Liver (tissue), 9 donors: ENCODE data around the gene APBA3. TPM values are rescaled to one million over a fixed set of nuclear protein-coding genes. Genes with fewer than 3 reads are reported as not detected.

ENCODE experiments used
- DNase-seq: peaks from one replicate; pipeline ENCODE4 v3.0.0-alpha.2; 2017; ENCODE audit warnings: low spot score
- H3K27ac ChIP-seq, 2 donors: one replicate each; pipeline ENCODE4 v1.7.0; 2013; ENCODE audit warnings: inconsistent platforms in 2 of 2, low read length in 2 of 2, control low read depth in 1 of 2, low read depth in 1 of 2, mild to moderate bottlenecking in 1 of 2
- H3K27me3 ChIP-seq, 4 donors: one replicate each; pipeline versions ENCODE4 v1.6.1 to v1.7.0; 2013; ENCODE audit warnings: low read length in 3 of 4, inconsistent platforms in 1 of 4, mild to moderate bottlenecking in 1 of 4, moderate library complexity in 1 of 4; ENCODE audit not compliant: control insufficient read depth in 4 of 4, insufficient read depth in 4 of 4
- H3K36me3 ChIP-seq, 4 donors: one replicate each; pipeline versions ENCODE4 v1.6.1 to v1.7.0; 2013; ENCODE audit warnings: low read length in 3 of 4, mild to moderate bottlenecking in 3 of 4, low read depth in 1 of 4, moderate library complexity in 1 of 4; ENCODE audit not compliant: control insufficient read depth in 4 of 4, insufficient read depth in 3 of 4
- H3K4me1 ChIP-seq, 4 donors: one replicate each; pipeline versions ENCODE4 v1.6.1 to v1.7.0; 2013; ENCODE audit warnings: low read length in 3 of 4, mild to moderate bottlenecking in 3 of 4, moderate library complexity in 1 of 4; ENCODE audit not compliant: control insufficient read depth in 4 of 4, insufficient read depth in 4 of 4
- H3K4me3 ChIP-seq, 3 donors: one replicate each; pipeline versions ENCODE4 v1.6.1 to v1.7.0; 2013; ENCODE audit warnings: low read length in 3 of 3, control low read depth in 1 of 3, low read depth in 1 of 3, mild to moderate bottlenecking in 1 of 3
- H3K9ac ChIP-seq, 2 donors: one replicate each; pipeline ENCODE4 v1.7.0; 2013; ENCODE audit warnings: low read length in 2 of 2, mild to moderate bottlenecking in 2 of 2, moderate library complexity in 2 of 2, control low read depth in 1 of 2, low read depth in 1 of 2
- H3K9me3 ChIP-seq, 4 donors: one replicate each; pipeline versions ENCODE4 v1.6.1 to v1.7.0; 2013; ENCODE audit warnings: low read length in 3 of 4; ENCODE audit not compliant: control insufficient read depth in 4 of 4
- EGR1 ChIP-seq, 2 donors: IDR thresholded peaks; 2 replicates each; pipeline ENCODE4 v1.6.1; 2016 to 2018; ENCODE audit warnings: antibody characterized with exemption in 2 of 2, low read depth in 2 of 2
- FOXA1 ChIP-seq: IDR thresholded peaks from 2 replicates; pipeline ENCODE4 v1.6.1; 2016; ENCODE audit warnings: antibody characterized with exemption
- FOXA2 ChIP-seq: IDR thresholded peaks from 2 replicates; pipeline ENCODE4 v1.6.1; 2016; ENCODE audit warnings: antibody characterized with exemption
- GABPA ChIP-seq, 2 donors: IDR thresholded peaks in 1 of 2; conservative IDR thresholded peaks in 1 of 2; 2 replicates each; pipeline ENCODE4 v1.6.1; 2016; ENCODE audit warnings: antibody characterized with exemption in 2 of 2, mild to moderate bottlenecking in 1 of 2, moderate library complexity in 1 of 2
- HNF4A ChIP-seq, 2 donors: conservative IDR thresholded peaks; 2 replicates each; pipeline ENCODE4 v1.6.1; 2016; ENCODE audit warnings: antibody characterized with exemption in 2 of 2, mild to moderate bottlenecking in 2 of 2
- HNF4G ChIP-seq: IDR thresholded peaks from 2 replicates; pipeline ENCODE4 v1.6.1; 2016; ENCODE audit warnings: antibody characterized with exemption
- JUND ChIP-seq, 2 donors: IDR thresholded peaks; 2 replicates each; pipeline ENCODE4 v1.6.1; 2016; ENCODE audit warnings: antibody characterized with exemption in 2 of 2
- NR2F2 ChIP-seq: IDR thresholded peaks from 2 replicates; pipeline ENCODE4 v1.6.1; 2016; ENCODE audit warnings: antibody characterized with exemption
- RAD21 ChIP-seq, 2 donors: IDR thresholded peaks; 2 replicates each; pipeline ENCODE4 v1.6.1; 2016; ENCODE audit warnings: antibody characterized with exemption in 2 of 2, mild to moderate bottlenecking in 2 of 2
- RXRA ChIP-seq, 2 donors: IDR thresholded peaks; 2 replicates each; pipeline ENCODE4 v1.6.1; 2017 to 2018; ENCODE audit warnings: antibody characterized with exemption in 2 of 2, mild to moderate bottlenecking in 1 of 2
- SP1 ChIP-seq: IDR thresholded peaks from 2 replicates; pipeline ENCODE4 v1.6.1; 2018; ENCODE audit warnings: antibody characterized with exemption, mild to moderate bottlenecking
- TAF1 ChIP-seq: conservative IDR thresholded peaks from 2 replicates; pipeline ENCODE4 v1.6.1; 2016; ENCODE audit warnings: antibody characterized with exemption, mild to moderate bottlenecking
- YY1 ChIP-seq: IDR thresholded peaks from 2 replicates; pipeline ENCODE4 v1.6.1; 2016; ENCODE audit warnings: antibody characterized with exemption, mild to moderate bottlenecking
- WGBS: extraction: QIAGEN DNeasy Blood & Tissue Kit; methylation state at CpG from one replicate; pipeline ENCODE4 v1.1.7; 2013; 5-methylcytosine and 5-hydroxymethylcytosine counted together
- polyA plus RNA-seq, 2 donors: library from polyadenylated mRNA; stranded (reverse) in 1 of 2; unstranded in 1 of 2; fragments of 200-250 nt in 1 of 2; fragments of >200 nt in 1 of 2; fragmentation: Nextera tagmentation in 1 of 2; extraction: Ambion mirVana in 1 of 2; gene quantifications; one replicate each; pipeline versions ENCODE4 v1.2.1 to v1.2.3, GENCODE V29; 2013 to 2015
- total RNA-seq, 2 donors: library from RNA; depleted of rRNA; stranded (reverse); fragments of >200 nt; gene quantifications; one replicate each; pipeline ENCODE4 v1.2.3, GENCODE V29; 2014
- TF ChIP-seq, protein P1 (sequence below): IDR thresholded peaks from 2 replicates; pipeline ENCODE4 v1.6.1; 2016; ENCODE audit warnings: antibody characterized with exemption, mild to moderate bottlenecking
- TF ChIP-seq, protein P2 (sequence below): IDR thresholded peaks from 2 replicates; pipeline ENCODE4 v1.6.1; 2016; ENCODE audit warnings: antibody characterized with exemption
- TF ChIP-seq, protein P3 (sequence below): IDR thresholded peaks from 2 replicates; pipeline ENCODE4 v1.6.1; 2016; ENCODE audit warnings: antibody characterized with exemption
- TF ChIP-seq, protein P4 (sequence below): fragments of 150-350 bp; IDR thresholded peaks from 2 replicates; pipeline ENCODE4 v1.5.1; 2017; ENCODE audit warnings: improper control_type of control experiment, low read depth, low read length; ENCODE audit not compliant: missing input control
- TF ChIP-seq, protein P5 (sequence below): IDR thresholded peaks from 2 replicates; pipeline ENCODE4 v1.6.1; 2016; ENCODE audit warnings: antibody characterized with exemption
- donor health status: healthy.
- donor health status: healthy.
- donor health status: healthy.
- donor health status: healthy.
- donor health status: healthy.

Gene APBA3
- total and polyA plus RNA-seq, 4 donors = 6.4 to 24.3 (median 10.7) TPM

DNA sequence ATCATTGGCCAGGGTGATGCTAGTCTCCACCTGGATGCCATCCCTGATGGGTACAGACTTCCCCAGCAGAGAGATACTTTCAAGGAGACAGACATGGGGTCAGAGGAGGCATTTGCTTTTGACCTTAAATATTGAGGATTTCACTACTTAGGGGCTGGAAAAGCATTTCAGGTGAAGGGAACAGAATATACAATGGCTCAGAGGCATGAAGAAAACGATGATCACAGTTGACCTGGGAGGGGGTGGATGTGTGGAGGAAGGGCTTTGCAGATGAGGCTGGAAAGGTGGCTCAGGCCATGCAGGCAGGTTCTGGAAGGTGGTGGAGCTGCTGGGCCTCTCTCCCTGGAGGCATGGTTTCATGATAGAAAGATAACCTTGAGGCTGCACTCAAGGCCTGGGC, 20.8 kb upstream of the APBA3 start:
- Histone ChIP-seq H3K4me1 (peaks cover 0 to 7% (median 1%) of the 10 kb centered on the region in 4 donors), H3K36me3 (peaks cover 0 to 1% (median 0%) of the 10 kb centered on the region in 4 donors), H3K4me3 (peak overlapping the region in 1 of 3 donors; percentile 1), H3K9ac (no peak overlapping the region), H3K9me3 (peaks cover 10 to 15% (median 14%) of the 10 kb centered on the region in 4 donors), H3K27ac (no peak overlapping the region), H3K27me3 (peaks cover 0 to 15% (median under 1%) of the 10 kb centered on the region in 4 donors)
- DNase-seq = no peak
- TF ChIP-seq, protein P1, sequence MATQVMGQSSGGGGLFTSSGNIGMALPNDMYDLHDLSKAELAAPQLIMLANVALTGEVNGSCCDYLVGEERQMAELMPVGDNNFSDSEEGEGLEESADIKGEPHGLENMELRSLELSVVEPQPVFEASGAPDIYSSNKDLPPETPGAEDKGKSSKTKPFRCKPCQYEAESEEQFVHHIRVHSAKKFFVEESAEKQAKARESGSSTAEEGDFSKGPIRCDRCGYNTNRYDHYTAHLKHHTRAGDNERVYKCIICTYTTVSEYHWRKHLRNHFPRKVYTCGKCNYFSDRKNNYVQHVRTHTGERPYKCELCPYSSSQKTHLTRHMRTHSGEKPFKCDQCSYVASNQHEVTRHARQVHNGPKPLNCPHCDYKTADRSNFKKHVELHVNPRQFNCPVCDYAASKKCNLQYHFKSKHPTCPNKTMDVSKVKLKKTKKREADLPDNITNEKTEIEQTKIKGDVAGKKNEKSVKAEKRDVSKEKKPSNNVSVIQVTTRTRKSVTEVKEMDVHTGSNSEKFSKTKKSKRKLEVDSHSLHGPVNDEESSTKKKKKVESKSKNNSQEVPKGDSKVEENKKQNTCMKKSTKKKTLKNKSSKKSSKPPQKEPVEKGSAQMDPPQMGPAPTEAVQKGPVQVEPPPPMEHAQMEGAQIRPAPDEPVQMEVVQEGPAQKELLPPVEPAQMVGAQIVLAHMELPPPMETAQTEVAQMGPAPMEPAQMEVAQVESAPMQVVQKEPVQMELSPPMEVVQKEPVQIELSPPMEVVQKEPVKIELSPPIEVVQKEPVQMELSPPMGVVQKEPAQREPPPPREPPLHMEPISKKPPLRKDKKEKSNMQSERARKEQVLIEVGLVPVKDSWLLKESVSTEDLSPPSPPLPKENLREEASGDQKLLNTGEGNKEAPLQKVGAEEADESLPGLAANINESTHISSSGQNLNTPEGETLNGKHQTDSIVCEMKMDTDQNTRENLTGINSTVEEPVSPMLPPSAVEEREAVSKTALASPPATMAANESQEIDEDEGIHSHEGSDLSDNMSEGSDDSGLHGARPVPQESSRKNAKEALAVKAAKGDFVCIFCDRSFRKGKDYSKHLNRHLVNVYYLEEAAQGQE = no peak
- no peak for TF ChIP-seq HNF4G
- TF ChIP-seq, protein P2, sequence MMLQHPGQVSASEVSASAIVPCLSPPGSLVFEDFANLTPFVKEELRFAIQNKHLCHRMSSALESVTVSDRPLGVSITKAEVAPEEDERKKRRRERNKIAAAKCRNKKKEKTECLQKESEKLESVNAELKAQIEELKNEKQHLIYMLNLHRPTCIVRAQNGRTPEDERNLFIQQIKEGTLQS = no peak
- TF ChIP-seq JUND (IDR thresholded peaks at IDR 0.05) = no peak
- no peak for TF ChIP-seq YY1
- TF ChIP-seq SP1 = no peak
- no peak for TF ChIP-seq TAF1
- TF ChIP-seq, protein P3, sequence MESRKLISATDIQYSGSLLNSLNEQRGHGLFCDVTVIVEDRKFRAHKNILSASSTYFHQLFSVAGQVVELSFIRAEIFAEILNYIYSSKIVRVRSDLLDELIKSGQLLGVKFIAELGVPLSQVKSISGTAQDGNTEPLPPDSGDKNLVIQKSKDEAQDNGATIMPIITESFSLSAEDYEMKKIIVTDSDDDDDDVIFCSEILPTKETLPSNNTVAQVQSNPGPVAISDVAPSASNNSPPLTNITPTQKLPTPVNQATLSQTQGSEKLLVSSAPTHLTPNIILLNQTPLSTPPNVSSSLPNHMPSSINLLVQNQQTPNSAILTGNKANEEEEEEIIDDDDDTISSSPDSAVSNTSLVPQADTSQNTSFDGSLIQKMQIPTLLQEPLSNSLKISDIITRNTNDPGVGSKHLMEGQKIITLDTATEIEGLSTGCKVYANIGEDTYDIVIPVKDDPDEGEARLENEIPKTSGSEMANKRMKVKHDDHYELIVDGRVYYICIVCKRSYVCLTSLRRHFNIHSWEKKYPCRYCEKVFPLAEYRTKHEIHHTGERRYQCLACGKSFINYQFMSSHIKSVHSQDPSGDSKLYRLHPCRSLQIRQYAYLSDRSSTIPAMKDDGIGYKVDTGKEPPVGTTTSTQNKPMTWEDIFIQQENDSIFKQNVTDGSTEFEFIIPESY = no peak
- no peak for TF ChIP-seq GABPA (IDR thresholded peaks at IDR 0.05 in 1 of 2, conservative IDR thresholded peaks at IDR 0.05 in 1 of 2)
- TF ChIP-seq, protein P4, sequence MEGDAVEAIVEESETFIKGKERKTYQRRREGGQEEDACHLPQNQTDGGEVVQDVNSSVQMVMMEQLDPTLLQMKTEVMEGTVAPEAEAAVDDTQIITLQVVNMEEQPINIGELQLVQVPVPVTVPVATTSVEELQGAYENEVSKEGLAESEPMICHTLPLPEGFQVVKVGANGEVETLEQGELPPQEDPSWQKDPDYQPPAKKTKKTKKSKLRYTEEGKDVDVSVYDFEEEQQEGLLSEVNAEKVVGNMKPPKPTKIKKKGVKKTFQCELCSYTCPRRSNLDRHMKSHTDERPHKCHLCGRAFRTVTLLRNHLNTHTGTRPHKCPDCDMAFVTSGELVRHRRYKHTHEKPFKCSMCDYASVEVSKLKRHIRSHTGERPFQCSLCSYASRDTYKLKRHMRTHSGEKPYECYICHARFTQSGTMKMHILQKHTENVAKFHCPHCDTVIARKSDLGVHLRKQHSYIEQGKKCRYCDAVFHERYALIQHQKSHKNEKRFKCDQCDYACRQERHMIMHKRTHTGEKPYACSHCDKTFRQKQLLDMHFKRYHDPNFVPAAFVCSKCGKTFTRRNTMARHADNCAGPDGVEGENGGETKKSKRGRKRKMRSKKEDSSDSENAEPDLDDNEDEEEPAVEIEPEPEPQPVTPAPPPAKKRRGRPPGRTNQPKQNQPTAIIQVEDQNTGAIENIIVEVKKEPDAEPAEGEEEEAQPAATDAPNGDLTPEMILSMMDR = no peak
- TF ChIP-seq RAD21 (IDR thresholded peaks at IDR 0.05) = no peak
- TF ChIP-seq FOXA2 = no peak
- TF ChIP-seq EGR1 (IDR thresholded peaks at IDR 0.05; ENCODE audit: low read depth in 2 of 2) = no peak
- TF ChIP-seq NR2F2 = no peak
- WGBS = 94% methylated on average over 1 of the region's 1 CpG

DNA sequence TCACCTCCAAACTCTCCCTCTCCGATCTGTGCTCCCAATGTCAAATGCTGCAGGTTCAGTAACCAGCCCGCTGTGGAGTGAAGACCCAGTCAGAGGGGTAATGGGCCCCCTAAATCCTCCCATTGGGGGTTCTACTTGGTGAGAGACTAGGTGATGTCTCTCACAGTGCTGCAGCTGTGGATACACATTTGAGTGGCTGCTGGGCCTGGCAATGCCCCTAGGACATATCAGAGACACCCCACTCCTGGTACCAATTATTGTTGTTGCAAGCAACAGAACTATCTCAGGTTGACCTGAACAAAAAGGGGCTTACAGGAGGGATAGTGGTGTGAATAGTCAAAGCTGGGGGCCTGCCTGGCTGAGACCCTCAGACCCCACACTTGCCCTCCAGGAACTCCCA, 20.1 kb upstream of the APBA3 start:
- 93% methylated on average over 2 of the region's 2 CpGs for WGBS
- H3K4me1 ChIP-seq = peaks cover 0 to 7% (median 1%) of the 10 kb centered on the region in 4 donors
- H3K27me3 ChIP-seq = peaks cover 0 to 15% (median under 1%) of the 10 kb centered on the region in 4 donors

More for the DNA sequence above, 20.1 kb upstream of the APBA3 start:
- TF ChIP-seq FOXA2 (no peak), JUND (IDR thresholded peaks at IDR 0.05) (no peak), GABPA (IDR thresholded peaks at IDR 0.05 in 1 of 2, conservative IDR thresholded peaks at IDR 0.05 in 1 of 2) (no peak), RXRA (IDR thresholded peaks at IDR 0.05) (no peak), EGR1 (IDR thresholded peaks at IDR 0.05; ENCODE audit: low read depth in 2 of 2) (no peak), FOXA1 (no peak), HNF4G (no peak), HNF4A (conservative IDR thresholded peaks at IDR 0.05) (no peak)
- TF ChIP-seq, protein P4 = no peak
- TF ChIP-seq, protein P3 = no peak
- TF ChIP-seq, protein P5, sequence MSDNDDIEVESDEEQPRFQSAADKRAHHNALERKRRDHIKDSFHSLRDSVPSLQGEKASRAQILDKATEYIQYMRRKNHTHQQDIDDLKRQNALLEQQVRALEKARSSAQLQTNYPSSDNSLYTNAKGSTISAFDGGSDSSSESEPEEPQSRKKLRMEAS = no peak
- TF ChIP-seq, protein P2 = no peak
- no peak overlapping the region for H3K9ac ChIP-seq
- H3K9me3 ChIP-seq = peaks cover 10 to 15% (median 14%) of the 10 kb centered on the region in 4 donors
- peak overlapping the region in 1 of 3 donors; percentile 8 for H3K4me3 ChIP-seq
- H3K27ac ChIP-seq = no peak overlapping the region
- no peak for DNase-seq
- H3K36me3 ChIP-seq = peaks cover 0 to 1% (median 0%) of the 10 kb centered on the region in 4 donors
